ENCODE measurements around the gene OR52E2.

Gene OR52E2

DNA sequence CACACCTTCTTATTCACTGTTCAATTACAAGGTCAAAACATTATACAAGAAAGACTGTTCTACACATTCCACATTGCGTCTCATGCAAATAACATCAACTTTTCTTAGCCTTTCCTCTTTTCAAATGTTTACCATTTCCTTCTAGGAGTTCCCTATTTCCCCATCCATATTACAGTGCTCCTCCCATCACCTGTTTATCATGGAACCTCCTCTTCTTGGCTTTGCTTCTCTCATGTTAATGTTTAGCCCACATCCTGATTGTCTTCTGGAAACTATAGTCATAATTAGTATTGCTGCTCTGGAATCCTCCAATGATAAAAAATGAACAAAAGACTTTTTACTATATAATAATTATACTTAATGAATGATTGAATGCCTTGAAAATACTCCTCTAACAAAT, 31.2 kb upstream of the OR52E2 start:
- TF ChIP-seq EZH2phosphoT487 (conservative IDR thresholded peaks at IDR 0.05; ENCODE audit: low read length), result no peak
- TF ChIP-seq, protein P1, sequence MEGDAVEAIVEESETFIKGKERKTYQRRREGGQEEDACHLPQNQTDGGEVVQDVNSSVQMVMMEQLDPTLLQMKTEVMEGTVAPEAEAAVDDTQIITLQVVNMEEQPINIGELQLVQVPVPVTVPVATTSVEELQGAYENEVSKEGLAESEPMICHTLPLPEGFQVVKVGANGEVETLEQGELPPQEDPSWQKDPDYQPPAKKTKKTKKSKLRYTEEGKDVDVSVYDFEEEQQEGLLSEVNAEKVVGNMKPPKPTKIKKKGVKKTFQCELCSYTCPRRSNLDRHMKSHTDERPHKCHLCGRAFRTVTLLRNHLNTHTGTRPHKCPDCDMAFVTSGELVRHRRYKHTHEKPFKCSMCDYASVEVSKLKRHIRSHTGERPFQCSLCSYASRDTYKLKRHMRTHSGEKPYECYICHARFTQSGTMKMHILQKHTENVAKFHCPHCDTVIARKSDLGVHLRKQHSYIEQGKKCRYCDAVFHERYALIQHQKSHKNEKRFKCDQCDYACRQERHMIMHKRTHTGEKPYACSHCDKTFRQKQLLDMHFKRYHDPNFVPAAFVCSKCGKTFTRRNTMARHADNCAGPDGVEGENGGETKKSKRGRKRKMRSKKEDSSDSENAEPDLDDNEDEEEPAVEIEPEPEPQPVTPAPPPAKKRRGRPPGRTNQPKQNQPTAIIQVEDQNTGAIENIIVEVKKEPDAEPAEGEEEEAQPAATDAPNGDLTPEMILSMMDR (IDR thresholded peaks at IDR 0.05; ENCODE audit: insufficient read depth, low read length, poor library complexity, severe bottlenecking), result no peak
- Histone ChIP-seq H3K27ac (ENCODE audit: low read depth, low read length) (no peak overlapping the region), H3K9me3 (ENCODE audit: insufficient read depth, low read length) (no peaks in the 10 kb centered on the region), H3K9ac (ENCODE audit: low read length) (no peak overlapping the region), H2AFZ (ENCODE audit: low read depth, low read length, severe bottlenecking) (no peak overlapping the region), H3K36me3 (ENCODE audit: low read length) (no peaks in the 10 kb centered on the region), H4K20me1 (ENCODE audit: low read depth, low read length) (no peaks in the 10 kb centered on the region), H3F3A (ENCODE audit: insufficient read depth) (no peaks in the 10 kb centered on the region), H3K9me2 (replicated peaks; ENCODE audit: insufficient read depth, low read length) (no peaks in the 10 kb centered on the region), H3K4me2 (ENCODE audit: low read depth, low read length, poor library complexity, severe bottlenecking) (no peak overlapping the region), H3K27me3 (ENCODE audit: low read length) (no peaks in the 10 kb centered on the region), H3K79me2 (ENCODE audit: insufficient read depth, low read length) (no peaks in the 10 kb centered on the region), H3K4me3 (ENCODE audit: insufficient read depth, low read length, poor library complexity, severe bottlenecking) (no peak overlapping the region)

DNA sequence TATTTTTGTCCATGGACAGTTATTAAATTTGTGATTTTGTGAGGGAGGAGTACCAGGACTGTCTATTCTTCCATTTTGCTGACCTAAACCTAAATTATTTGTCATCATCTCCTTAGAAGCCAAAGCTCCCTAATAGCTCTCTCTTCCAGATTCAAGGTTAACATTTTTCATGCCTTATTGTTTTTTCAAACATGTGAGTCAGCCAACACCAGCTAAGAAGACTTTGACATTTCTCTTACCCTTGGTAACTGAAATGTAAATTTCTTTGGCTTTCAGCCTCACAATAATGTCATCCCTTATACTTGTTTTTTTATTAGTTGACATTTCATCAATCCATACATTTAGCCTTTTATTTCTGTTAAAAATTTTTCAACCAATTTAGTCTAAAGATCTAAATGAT, 29.1 kb upstream of the OR52E2 start:
- no peak for TF ChIP-seq EZH2phosphoT487 (conservative IDR thresholded peaks at IDR 0.05; ENCODE audit: low read length)
- TF ChIP-seq, protein P1 (IDR thresholded peaks at IDR 0.05; ENCODE audit: insufficient read depth, low read length, poor library complexity, severe bottlenecking), result no peak
- Histone ChIP-seq H3F3A (ENCODE audit: insufficient read depth) (no peaks in the 10 kb centered on the region), H3K27me3 (ENCODE audit: low read length) (no peaks in the 10 kb centered on the region), H3K4me2 (ENCODE audit: low read depth, low read length, poor library complexity, severe bottlenecking) (no peak overlapping the region), H3K9ac (ENCODE audit: low read length) (no peak overlapping the region), H4K20me1 (ENCODE audit: low read depth, low read length) (no peaks in the 10 kb centered on the region), H3K27ac (ENCODE audit: low read depth, low read length) (no peak overlapping the region), H3K79me2 (ENCODE audit: insufficient read depth, low read length) (no peaks in the 10 kb centered on the region), H2AFZ (ENCODE audit: low read depth, low read length, severe bottlenecking) (no peak overlapping the region), H3K4me3 (ENCODE audit: insufficient read depth, low read length, poor library complexity, severe bottlenecking) (no peak overlapping the region), H3K9me2 (replicated peaks; ENCODE audit: insufficient read depth, low read length) (no peaks in the 10 kb centered on the region), H3K36me3 (ENCODE audit: low read length) (no peaks in the 10 kb centered on the region), H3K9me3 (ENCODE audit: insufficient read depth, low read length) (no peaks in the 10 kb centered on the region)

DNA sequence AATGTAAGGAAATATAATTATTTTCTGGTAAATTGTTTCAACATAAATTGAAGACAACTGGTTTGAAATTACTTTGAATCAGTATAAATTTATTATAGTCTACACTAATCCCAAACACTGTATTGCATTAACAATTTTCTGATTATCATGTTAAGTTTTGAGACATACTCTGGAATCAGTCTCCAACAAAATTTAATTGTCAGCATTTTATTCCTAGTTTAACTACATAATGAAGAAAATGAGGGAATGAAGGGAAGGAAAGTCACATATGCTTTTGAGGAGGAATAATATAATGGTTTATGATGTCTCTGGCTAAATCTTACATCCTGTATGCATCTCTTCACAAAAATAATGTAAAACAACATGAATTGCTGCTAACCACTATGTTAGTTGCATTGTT, 24.2 kb upstream of the OR52E2 start:
- Histone ChIP-seq H3K36me3 (ENCODE audit: low read length) (no peaks in the 10 kb centered on the region), H3F3A (ENCODE audit: insufficient read depth) (no peaks in the 10 kb centered on the region), H3K27ac (ENCODE audit: low read depth, low read length) (no peak overlapping the region), H3K9me2 (replicated peaks; ENCODE audit: insufficient read depth, low read length) (no peaks in the 10 kb centered on the region), H3K9me3 (ENCODE audit: insufficient read depth, low read length) (no peaks in the 10 kb centered on the region), H4K20me1 (ENCODE audit: low read depth, low read length) (0 out of 2 replicates have a peak, but pooled peaks cover 7% of the 10 kb centered on the region), H3K4me2 (ENCODE audit: low read depth, low read length, poor library complexity, severe bottlenecking) (no peak overlapping the region), H2AFZ (ENCODE audit: low read depth, low read length, severe bottlenecking) (no peak overlapping the region), H3K27me3 (ENCODE audit: low read length) (no peaks in the 10 kb centered on the region), H3K9ac (ENCODE audit: low read length) (no peak overlapping the region), H3K4me3 (ENCODE audit: insufficient read depth, low read length, poor library complexity, severe bottlenecking) (no peak overlapping the region), H3K79me2 (ENCODE audit: insufficient read depth, low read length) (no peaks in the 10 kb centered on the region)
- TF ChIP-seq EZH2phosphoT487 (conservative IDR thresholded peaks at IDR 0.05; ENCODE audit: low read length), result no peak
- TF ChIP-seq, protein P1 (IDR thresholded peaks at IDR 0.05; ENCODE audit: insufficient read depth, low read length, poor library complexity, severe bottlenecking), result no peak

All from SU-DHL-6 (cell line).